CD4-positive, alpha-beta T cell treated with Interleukin-17A for 4 hours (primary cell): ENCODE data around the gene CAMLG.
"Not testable (repeated sequence)": the region's sequence is repeated elsewhere in the genome, so short reads cannot be mapped to it uniquely, and the experiment has no call there.

ENCODE experiments used
- DNase-seq: peaks from one replicate; pipeline ENCODE4 v3.0.0-alpha.2; 2020; ENCODE audit warnings: mixed read lengths

CAMLG gene

DNA sequence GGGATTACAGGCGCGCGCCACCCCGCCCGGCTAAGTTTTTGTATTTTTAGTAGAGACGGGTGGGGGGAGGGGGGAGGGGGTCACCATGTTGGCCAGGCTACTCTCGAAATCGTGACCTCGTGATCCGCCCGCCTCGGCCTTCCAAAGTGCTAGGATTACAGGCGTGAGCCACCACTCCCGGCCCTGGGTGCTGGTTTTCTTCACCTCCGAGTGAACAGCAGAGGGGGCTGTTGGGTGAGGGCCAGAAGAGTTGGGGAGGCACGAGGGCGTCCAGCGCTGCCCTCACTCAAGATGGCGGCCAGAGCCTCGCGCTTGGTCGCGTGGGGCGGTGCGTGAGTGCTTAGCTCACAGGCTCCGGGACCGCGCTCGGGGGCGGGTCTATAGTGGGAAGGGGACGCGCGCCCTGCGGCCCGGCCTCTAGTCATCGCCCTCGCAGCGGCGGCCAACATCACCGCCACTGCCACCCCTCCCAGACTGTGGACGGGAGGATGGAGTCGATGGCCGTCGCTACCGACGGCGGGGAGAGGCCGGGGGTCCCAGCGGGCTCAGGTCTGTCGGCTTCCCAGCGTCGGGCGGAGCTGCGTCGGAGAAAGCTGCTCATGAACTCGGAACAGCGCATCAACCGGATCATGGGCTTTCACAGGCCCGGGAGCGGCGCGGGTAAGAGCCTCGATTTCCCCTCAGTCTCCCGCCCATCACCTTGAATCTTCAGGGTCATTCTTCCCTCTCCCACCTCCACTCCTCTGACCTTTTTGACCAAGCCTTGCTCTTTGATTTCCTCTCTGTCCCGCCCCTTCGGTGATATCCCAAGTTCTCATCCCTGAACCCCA lies at the start of gene CAMLG:
Gene CAMLG, plus strand, starts transcription at position 416 of the 830 bp plus-strand sequence. Its CDS starts 73 bp downstream, at position 489.
- DNase-seq = peak; percentile 98

GRCh38 chr5:134690144-134690543 lies 48.2 kb upstream of the CAMLG start:
- DNase-seq = not testable (repeated sequence)

- no peak for DNase-seq
Observed at GRCh38 chr5:134692722-134693121, 45.6 kb upstream of the CAMLG start.

- no peak for DNase-seq
Observed at GRCh38 chr5:134708301-134708700, 30.0 kb upstream of the CAMLG start.

DNA sequence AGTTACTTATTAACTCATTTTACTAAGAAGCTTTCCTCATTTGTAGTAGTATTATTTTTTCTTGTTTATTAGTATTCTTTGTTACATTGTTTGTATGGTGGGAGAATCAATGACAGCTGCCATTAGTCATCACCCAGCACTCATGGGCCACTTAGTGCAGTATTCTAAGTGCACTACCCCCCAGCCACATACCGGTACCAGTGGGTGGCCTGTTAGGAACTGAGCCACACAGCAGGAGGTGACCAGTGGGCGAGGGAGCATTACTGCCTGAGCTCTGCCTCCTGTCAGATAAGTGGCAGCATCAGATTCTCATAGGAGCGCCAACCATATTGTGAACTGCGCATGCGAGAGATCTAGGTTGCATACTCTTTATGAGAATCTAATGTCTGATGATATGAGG lies 24.2 kb upstream of the CAMLG start:
- DNase-seq = no peak

- DNase-seq = no peak
Observed at GRCh38 chr5:134714541-134714940, 23.8 kb upstream of the CAMLG start.

DNA sequence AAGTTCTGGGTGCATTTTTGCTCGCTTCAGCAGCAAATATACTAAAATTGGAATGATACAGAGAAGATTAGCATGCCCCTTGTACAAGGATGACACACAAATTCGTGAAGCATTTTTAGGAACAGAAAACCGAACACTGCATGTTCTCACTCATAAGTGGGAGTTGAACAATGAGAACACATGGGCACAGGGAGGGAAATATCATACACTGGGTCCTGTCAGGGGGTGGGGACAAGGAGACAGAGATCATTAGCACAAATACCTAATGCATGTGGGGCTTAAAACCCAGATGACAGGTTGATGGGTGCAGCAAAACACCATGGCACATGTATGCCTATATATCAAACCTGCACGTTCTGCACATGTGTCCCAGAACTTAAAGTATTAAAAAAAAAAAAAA lies 22.9 kb upstream of the CAMLG start:
- DNase-seq = not testable (repeated sequence)

GRCh38 chr5:134724872-134725271 lies 13.5 kb upstream of the CAMLG start:
- no peak for DNase-seq

- DNase-seq = no peak
Observed at GRCh38 chr5:134732819-134733218, 5.5 kb upstream of the CAMLG start.

DNA sequence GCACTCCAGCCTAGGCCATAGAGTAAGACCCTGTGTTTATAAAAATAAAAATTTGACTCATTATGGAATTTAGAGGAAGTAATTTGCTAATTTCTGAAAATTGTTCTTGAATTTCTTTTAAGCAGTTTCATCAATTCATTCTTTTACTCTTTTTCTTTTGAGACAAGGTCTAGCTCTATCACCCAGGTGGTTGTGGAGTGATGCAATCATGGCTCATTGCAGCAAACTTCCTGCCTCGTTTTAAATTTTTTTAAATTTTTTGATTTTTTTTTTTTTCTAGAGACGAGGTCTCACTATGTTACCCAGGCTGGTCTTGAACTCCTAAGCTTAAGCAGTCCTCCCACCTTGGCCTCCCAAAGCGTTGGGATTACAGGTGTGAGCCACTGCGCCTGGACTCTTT lies 3.1 kb upstream of the CAMLG start:
- DNase-seq = no peak

DNA sequence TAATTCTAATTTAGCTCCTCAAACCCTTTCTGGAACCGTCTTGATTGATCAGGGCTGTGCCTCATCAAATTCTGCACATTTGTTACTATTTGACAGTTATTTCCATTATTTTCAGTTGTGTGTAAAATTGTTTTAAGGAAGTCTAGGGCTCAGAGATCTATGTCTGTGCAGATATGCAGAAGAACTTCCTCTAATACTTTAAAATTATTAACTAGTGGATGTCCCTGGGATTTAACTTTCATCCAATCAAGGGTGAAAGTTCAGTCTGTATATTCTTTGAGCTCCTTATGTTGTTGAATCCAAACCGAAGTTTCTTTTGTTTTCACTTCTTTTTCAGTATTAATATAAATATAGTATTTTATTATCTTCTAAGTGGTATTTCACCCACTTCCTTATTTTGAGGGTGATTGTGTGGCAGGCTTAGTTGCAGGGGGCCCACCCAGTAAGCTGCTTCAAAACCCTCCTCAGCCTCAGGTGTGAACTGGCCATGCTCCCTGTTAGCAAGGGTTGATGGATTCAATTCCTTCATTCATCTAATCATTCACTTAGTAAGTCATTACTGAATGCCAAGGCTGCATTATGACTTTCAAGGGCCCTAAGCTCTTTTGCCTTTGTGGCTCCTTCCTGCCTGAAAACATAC lies 2.1 kb upstream of the CAMLG start:
- DNase-seq = no peak

GRCh38 chr5:134738963-134739661 lies 764 bp downstream of the CAMLG start:
- peak; percentile 14 for DNase-seq

GRCh38 chr5:134741052-134741451 lies 2.7 kb downstream of the CAMLG start:
- DNase-seq = no peak

GRCh38 chr5:134742134-134742533 lies 3.8 kb downstream of the CAMLG start:
- DNase-seq = no peak

DNA sequence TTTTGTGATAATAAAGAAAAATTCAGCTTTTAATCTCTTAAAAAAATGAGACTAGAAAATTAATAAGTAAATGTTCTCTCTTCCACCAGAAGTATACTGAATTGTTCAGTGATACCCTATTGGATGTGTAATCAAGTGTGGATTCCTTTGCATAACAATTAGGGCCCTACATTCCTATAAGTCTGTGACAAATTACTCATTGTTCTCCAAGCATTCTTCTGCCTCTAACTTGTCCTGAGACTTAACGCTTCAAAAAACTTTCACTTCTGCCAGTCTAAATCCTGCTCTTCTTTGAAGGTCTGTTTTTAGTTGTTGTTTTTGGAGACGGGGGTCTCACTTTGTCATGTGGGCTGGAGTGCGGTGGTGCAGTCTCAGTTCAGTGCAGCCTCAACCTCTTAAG lies 11.1 kb downstream of the CAMLG start:
- no peak for DNase-seq

- DNase-seq = no peak
Observed at GRCh38 chr5:134758176-134758503, 19.8 kb downstream of the CAMLG start.

DNA sequence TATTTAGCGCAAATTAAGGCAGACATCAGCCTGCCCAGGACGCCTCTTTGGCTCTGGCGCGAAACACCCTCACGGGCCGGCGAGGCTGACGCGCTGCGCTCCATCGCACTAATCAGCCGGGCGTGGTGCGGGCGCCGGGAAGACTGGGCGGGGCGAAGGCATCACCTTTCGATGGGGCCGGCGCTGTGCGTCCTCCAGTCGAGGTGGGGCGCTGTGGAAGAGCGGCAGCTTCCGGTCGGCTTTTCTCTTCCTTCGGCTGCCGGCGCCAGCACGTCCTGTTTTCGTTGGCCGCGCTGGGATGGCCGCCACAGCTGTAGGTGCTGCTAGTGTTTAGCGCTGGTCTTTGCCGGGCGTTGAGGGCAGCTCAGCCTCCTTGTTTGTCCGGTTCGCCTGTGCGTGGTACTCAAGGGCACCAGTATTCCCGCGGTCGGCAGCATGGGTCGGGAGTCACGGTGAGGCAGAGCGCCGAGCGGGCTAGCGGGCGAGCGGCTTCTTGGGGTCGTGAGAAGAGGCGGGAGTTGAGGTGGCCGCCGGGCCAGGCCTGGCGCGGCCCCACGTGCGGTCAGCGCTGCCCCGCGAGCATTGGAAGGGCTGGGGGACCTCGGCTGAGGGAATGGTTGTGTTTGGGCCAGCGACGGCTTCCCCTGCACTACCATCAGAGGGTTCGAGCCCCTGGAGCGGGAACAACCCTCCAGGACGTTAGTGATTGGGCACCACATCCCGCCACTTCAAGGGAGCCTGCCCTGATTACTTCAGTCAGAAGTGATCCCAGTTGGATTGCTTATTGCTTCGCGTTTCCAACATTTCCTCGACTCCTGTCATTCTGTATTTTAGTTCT lies 20.4 kb downstream of the CAMLG start, which contains the start of gene DDX46:
Gene DDX46, plus strand, starts transcription at position 276 of the 838 bp plus-strand sequence. Its CDS starts 160 bp downstream, at position 436.
- DNase-seq = peak; percentile 96

DNA sequence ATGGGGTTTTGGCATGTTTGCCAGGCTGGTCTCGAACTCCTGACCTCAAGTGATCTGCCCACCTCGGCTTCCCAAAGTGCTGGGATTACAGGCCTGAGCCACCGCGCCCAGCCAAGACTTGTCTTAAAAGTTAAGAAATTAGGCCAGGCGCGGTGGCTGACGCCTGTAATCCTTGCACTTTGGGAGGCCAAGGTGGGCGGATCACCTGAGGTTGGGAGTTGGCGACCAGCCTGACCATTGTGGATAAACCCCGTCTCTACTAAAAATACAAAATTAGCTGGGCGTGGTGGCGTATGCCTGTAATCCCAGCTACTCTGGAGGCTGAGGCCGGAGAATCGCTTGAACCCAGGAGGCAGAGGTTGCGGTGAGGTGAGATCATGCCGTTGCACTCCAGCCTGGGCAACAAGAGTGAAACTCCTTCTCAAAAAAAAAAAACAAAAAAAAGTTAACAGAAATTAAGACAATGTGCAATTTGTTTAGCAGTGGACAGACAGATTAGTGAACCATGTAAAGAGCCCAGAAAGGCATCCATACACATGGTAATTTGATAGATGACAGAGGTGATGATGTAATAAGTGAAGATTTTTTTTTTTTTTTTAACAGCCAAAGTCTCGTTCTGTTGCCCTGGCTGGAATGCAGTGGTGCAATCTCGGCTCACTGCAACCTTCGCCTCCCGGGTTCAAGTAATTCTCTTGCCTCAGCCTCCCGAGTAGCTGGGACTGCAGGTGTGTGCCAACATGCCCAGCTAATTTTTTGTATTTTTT lies 29.4 kb downstream of the CAMLG start:
- not testable (repeated sequence) for DNase-seq

- DNase-seq = no peak
Observed at GRCh38 chr5:134769206-134769605, 30.9 kb downstream of the CAMLG start.

GRCh38 chr5:134772461-134773125 lies 34.2 kb downstream of the CAMLG start:
- no peak for DNase-seq

DNA sequence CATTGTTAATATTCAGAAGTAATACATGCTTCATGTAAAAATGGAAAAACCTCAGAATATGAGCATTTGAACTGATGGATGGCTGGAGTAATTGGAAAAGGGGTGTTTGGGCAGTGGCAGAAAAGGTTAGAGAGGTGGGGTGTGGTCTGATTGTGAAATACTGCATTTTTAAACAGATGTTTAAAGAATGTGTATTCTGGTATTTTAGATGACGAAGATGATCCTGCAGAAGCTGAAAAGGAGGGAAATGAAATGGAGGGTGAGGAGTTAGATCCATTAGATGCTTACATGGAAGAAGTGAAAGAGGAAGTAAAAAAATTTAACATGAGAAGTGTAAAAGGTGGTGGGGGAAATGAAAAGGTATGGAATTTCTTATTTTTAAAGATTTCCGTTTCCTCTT lies 39.0 kb downstream of the CAMLG start:
- no peak for DNase-seq
